Effector CD8-positive, alpha-beta T cell (primary cell): ENCODE measurements around the gene GRHL1.

Source experiments
- DNase-seq: peaks from one replicate; lab custom pipeline; 2025; lab: John Stamatoyannopoulos, UW

Gene GRHL1

DNA sequence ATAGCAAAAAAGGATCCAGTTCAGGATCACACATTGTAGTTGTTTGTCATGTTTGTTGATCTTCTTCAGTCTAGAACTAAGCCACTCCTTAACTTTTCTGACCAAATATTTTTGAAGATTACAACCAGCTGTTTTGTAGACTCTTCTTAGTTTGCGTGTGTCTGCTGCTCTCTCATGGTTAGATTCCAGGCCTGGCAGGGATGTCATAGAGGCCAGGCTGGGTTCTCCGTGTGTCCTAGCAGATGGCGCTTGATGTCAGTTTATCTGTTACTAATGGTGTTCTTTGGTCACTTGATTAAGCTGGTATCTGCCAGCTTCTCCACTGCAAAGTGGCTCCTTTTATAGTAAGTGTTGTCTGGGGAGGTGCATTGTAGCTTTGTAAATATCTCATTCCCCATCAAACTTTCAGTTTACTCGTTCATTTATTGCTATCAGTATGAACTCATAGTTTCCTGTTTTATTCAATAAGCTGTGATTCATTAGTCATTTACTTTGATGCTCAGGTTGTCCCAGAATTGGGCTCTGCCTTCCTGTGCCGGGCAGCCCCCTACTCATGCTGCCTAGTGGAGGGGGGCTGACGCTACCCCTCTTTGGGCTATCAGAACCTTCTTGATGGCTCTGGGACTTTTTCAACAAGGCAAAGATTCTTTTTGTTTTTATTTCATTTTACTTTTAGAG lies 42.1 kb downstream of the GRHL1 start:
- DNase-seq, result no peak

- DNase-seq, result no peak
Measured at GRCh38 chr2:9994462-9994861, 43.0 kb downstream of the GRHL1 start.

DNA sequence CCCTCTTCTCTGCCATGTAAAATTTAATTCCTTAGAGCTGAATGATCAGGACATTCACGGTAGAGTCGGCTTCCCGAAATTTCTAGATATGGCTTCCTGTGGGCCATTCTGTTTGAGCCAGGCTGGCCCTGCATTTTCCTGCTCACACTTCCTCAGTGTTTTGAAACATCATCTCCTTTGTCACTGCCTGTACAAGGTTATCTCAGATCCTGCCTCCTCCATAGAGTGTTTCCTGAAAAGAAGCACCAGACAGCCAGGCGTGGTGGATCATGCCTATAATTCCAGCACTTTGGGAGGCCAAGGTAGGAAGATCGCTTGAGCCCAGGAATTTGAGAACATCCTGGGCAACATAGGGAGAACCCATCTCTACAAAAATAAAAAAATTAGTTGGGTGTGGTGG lies 43.6 kb downstream of the GRHL1 start:
- no peak for DNase-seq

GRCh38 chr2:9996321-9996720 lies 44.8 kb downstream of the GRHL1 start:
- no peak for DNase-seq

DNA sequence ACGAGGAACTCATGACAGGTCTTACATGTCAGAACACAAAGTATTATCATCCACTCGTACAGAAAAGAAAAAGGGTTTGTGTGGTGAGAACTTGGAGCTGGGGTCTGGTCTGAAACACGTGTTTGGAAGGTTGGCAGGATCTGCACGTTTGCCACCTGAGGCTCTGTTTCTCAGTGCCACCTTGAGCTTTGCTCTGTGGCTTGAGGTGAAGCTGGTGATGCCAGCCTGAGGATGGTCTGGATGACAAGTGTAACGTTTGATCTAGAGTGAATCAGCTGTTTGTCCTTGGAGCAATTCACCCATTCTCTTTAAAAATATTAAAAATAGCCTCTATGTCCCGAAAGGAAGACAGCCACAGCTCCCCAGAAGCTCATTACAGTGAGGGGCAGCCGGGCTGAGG lies 46.4 kb downstream of the GRHL1 start:
- no peak for DNase-seq

DNA sequence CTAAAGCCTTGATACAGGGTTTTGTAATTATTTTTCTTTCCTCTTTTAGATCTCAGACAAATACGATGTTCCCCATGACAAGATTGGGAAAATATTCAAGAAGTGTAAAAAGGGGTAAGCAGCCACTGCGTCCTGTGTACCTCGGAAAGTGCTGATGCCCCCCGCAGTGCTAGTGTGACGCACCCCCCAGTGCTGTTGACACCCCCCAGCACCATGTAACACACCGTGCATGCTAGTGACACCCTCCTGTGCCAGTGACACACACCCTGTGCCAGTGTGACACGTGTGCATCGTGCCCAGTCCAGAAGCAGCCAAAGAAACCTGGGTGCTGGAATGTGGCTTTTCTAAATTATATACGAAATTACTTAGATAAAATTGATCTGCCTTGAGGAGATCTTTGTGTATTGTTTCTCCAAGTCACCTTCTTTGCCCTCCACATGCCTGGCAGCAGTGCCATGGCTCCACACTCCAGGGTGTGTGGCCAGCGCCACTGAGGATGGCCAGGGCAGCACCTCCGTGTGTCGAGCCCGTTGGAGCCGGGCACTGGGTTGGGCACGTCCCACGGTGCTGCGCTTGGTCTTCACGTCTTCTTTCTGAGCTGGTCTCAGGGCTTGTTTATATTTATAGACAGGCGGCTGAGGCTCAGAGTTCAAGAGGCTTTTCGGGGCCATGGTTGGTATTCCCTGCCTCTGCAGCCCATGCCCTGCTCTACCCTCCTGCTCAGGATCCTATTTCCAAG lies 47.6 kb downstream of the GRHL1 start:
- no peak for DNase-seq

GRCh38 chr2:9999693-10000092 lies 48.2 kb downstream of the GRHL1 start:
- no peak for DNase-seq

- no peak for DNase-seq
Measured at GRCh38 chr2:10000541-10000940, 49.0 kb downstream of the GRHL1 start.

GRCh38 chr2:10001586-10001985 lies 50.1 kb downstream of the GRHL1 start:
- no peak for DNase-seq

GRCh38 chr2:10002109-10002508 lies 50.6 kb downstream of the GRHL1 start:
- no peak for DNase-seq

DNA sequence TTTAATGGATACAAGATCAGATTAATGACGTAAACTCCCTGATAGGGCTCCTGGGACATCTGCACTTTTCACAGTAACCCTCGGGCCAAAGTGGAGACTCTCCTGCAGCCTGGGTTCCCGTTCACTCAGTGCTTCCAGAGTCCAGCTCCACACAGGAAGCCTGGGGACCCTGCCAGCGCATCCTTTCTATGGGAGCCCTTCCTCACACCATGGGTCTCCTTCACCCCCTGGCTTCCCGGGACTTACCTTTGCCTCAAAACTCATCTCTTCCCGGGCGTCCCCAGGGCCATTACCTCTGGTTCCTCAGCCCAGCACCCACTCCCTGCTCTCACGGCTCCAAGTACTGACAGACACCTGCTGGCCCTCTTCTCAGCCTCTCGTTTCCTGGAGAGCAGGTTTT lies 51.2 kb downstream of the GRHL1 start:
- DNase-seq, result no peak

- no peak for DNase-seq
Measured at GRCh38 chr2:10003206-10004125, 52.0 kb downstream of the GRHL1 start.

DNA sequence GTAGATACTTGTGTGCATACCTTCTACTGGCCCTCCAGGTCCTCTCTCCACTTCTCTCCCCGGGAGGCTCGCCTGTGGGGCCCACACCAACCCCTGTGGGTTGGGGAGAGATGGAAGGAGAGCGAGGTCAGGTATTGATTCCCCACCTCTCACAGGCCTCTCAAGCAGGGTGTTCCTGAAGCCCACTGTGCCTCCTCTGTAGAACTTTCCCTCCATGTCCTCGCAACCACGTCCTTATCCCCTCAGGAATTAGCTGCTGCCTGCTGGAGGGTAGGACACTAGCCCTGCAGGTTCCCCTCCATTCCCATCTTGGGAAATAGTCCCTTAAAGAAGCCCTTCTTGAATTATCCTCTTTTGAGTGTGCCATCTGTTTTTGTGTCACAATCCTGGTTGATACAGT lies 52.9 kb downstream of the GRHL1 start:
- DNase-seq, result no peak

- DNase-seq, result no peak
Measured at GRCh38 chr2:10004836-10005235, 53.3 kb downstream of the GRHL1 start.

- no peak for DNase-seq
Measured at GRCh38 chr2:10005461-10006235, 54.2 kb downstream of the GRHL1 start.

DNA sequence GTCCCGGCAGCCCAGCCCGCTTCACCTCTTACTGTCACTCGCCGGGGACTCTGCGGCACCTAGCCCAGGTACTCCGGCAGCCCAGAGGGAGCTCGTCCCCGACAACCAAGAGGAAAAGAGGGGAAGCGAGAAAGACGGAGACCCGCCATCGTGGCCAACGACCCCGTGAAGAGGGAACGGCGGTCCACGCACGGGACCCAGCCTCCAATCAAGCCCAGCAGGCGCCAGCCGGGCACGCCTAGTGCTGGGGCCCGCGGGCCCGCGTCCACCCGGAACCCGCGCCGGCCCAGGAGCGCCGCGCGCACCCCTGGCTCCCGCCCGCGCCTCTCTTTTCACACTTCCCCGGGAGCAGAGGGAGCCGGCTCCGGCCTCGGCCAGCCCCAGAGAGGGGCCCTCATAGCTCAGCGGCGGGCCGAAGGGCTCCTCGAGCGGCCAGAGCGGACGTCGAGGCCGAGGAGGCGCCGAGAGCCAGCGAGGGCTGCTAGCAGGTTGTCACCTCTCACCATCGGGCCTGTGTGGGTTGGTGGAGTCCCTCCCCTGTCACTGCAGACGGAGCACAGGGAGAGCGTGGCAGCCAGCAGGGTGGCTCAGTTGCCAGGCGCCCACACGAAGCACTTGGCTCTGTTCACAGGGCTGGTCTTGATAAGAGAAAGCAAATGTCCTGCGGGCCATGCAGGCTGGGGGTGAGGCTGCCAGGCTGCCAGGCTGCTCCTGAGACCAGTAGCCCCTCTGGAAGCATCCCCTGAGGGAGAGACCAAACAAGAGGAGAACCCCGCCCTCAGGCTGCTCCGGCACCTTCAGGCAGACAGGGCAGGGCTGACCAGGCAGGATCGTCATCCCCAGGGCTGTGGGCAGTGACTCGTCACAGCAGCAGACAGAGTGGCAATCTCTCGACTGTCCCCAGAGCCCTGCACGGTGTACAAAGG lies 55.0 kb downstream of the GRHL1 start:
- no peak for DNase-seq

- no peak for DNase-seq
Measured at GRCh38 chr2:10007435-10007834, 55.9 kb downstream of the GRHL1 start.

DNA sequence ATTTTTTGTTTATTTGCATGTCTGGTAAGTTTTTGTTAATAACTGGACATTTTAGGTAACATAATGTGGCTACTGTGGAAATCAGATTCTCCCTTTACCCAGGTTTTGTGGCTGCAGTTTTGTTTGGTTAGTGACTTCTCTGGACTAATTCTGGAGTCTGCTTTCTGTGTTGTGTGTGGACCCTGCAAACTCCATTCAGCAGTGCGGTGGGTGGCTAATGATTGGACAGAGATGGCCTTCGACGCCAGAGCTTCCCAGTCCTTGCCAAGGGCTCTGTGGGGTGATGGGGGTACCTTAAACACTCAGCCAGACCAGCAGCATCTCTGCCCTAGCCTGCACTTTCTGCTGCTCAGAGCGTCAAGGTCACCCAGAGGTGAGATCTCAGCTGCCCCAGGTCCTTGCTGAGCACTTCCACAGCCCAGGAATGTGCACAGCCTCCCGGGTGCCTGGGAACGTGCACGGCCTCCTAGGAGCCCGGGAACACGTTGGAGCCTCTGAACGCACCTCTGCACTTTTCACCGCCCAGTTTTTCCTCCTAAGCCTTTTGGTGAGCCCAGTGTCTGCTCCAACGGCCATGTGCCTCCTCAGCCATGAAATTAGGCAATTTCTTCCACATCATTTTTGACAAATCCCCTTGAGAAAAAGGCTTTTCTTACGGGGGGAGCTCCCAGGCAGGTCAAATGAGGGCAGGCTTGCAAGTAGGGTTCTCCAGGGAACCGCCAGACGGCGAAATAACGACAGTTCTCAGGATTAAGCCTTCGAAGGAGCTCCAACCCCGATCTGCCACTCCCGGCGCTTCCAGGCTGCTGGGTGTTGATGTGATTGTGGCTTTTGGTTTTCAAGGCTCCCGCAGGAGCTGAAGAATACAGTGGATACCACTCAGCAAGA lies 56.7 kb downstream of the GRHL1 start:
- DNase-seq, result no peak

GRCh38 chr2:10008809-10009176 lies 57.3 kb downstream of the GRHL1 start:
- no peak for DNase-seq
